Inflammatory macrophage (primary cell): Measurements from ENCODE around the gene OGFOD2.
A peak's percentile ranks its signal among the peaks of the same experiment; 100 is the strongest.

Source experiments
- DNase-seq, 2 donors: peaks; one replicate each; pipeline ENCODE4 v3.0.0-alpha.2; 2020 to 2022

The OGFOD2 gene

GRCh38 chr12:122977655-122978392 lies 2.8 kb downstream of the OGFOD2 start:
- DNase-seq = no peak

GRCh38 chr12:122978507-122978955 lies 3.5 kb downstream of the OGFOD2 start:
- DNase-seq = no peak

- no peak for DNase-seq
These were observed 4.2 kb downstream of the OGFOD2 start for GRCh38 chr12:122979001-122979907.

- no peak for DNase-seq
These were observed 4.8 kb downstream of the OGFOD2 start for GRCh38 chr12:122979908-122980182.

- peak; percentile 54 to 68 for DNase-seq
These were observed 5.4 kb downstream of the OGFOD2 start, which contains the start of gene ARL6IP4 for GRCh38 chr12:122980183-122981035. Gene ARL6IP4, plus strand, starts transcription at chr12:122980681. Its CDS starts 459 bp downstream, at chr12:122981140.

GRCh38 chr12:122981036-122981471 lies 6.0 kb downstream of the OGFOD2 start:
- no peak for DNase-seq

GRCh38 chr12:122981587-122982476 lies 6.8 kb downstream of the OGFOD2 start:
- no peak for DNase-seq

GRCh38 chr12:122982477-122982815 lies 7.4 kb downstream of the OGFOD2 start:
- no peak for DNase-seq

- DNase-seq = no peak
These were observed 8.1 kb downstream of the OGFOD2 start for GRCh38 chr12:122982963-122983788.

GRCh38 chr12:122983789-122984515 lies 8.9 kb downstream of the OGFOD2 start:
- no peak for DNase-seq

- peak; percentile 88 to 90 for DNase-seq
These were observed 9.7 kb downstream of the OGFOD2 start for GRCh38 chr12:122984612-122985337.

- no peak for DNase-seq
These were observed 10.6 kb downstream of the OGFOD2 start for GRCh38 chr12:122985338-122986257.

- DNase-seq = peak; percentile 24 to 42
These were observed 11.3 kb downstream of the OGFOD2 start for GRCh38 chr12:122986258-122986871.

- DNase-seq = no peak
These were observed 12.3 kb downstream of the OGFOD2 start for GRCh38 chr12:122987086-122987951.

GRCh38 chr12:122988036-122988435 lies 13.0 kb downstream of the OGFOD2 start:
- DNase-seq = no peak

- no peak for DNase-seq
These were observed 13.7 kb downstream of the OGFOD2 start for GRCh38 chr12:122988612-122989212.
